Motor neuron (in vitro differentiated cells): ENCODE results near the gene PAQR5. TPM values are rescaled to one million over a fixed set of nuclear protein-coding genes. Genes with fewer than 3 reads are reported as not detected.
A peak's percentile ranks its signal among the peaks of the same experiment; 100 is the strongest.
"Not testable (repeated sequence)": the region's sequence is repeated elsewhere in the genome, so short reads cannot be mapped to it uniquely, and the experiment has no call there.

Experiments used
- ATAC-seq, 8 experiments: fragments of 200-7000 bp; cut with Tn5 transposase; replicated peaks in 6 of 8; 2 replicates each; pipeline ENCODE4 v1.8.0; 2021; ENCODE audit warnings: mild to moderate bottlenecking in 8 of 8, moderate library complexity in 8 of 8
- H3K27ac ChIP-seq, 2 donors: fragments of 250-450 bp; sonication (Bioruptor Pico); 2 replicates each; pipeline ENCODE4 v1.9.0; 2021; ENCODE audit warnings: antibody characterized with exemption in 2 of 2, mild to moderate bottlenecking in 2 of 2, moderate library complexity in 1 of 2
- H3K4me1 ChIP-seq, 2 donors: fragments of 250-450 bp; sonication (Bioruptor Pico); replicated peaks in 1 of 2; 2 replicates each; pipeline ENCODE4 v1.6.1; 2021; ENCODE audit warnings: antibody characterized with exemption in 2 of 2, mild to moderate bottlenecking in 2 of 2, moderate library complexity in 1 of 2
- H3K4me3 ChIP-seq, 5 donors: fragments of 250-450 bp; sonication (Bioruptor Pico); 2 replicates each; pipeline ENCODE4 v1.9.0; 2021; ENCODE audit warnings: antibody characterized with exemption in 5 of 5, mild to moderate bottlenecking in 5 of 5, moderate library complexity in 4 of 5
- WGBS, 10 experiments: fragments of 450-650 bp; shearing (Covaris generic); methylation state at CpG; one replicate each; pipeline ENCODE4 v1.0.0; 2022; 5-methylcytosine and 5-hydroxymethylcytosine counted together
- in situ Hi-C, 9 experiments: fragments of 400-800 bp; cut with MboI; loops; one replicate each; pipeline ENCODE4 v1.15.0; 2021; ENCODE audit warnings: low sequenced_read_pairs in 9 of 9, low pct_unique_long_range_greater_than_20kb in 2 of 9; ENCODE audit not compliant: unreplicated experiment in 9 of 9
- total RNA-seq, 8 experiments: library from RNA; unstranded; fragments of 300-600 nt; gene quantifications; 2 replicates each; pipeline versions ENCODE4 v1.2.3 to v1.2.4, GENCODE V29; 2022

PAQR5 gene
- total RNA-seq, 8 experiments from 2014 or later = 0.11 to 2.8 (median 0.62) TPM

- 88 to 100% (median 94%) methylated on average over 5 to 10 of the region's 12 CpGs; no CpG with 5 or more reads in 4 of the 10 experiments for WGBS, 10 experiments
- in situ Hi-C loops = no loop called here
- Histone ChIP-seq H3K27ac (no peak overlapping the region), H3K4me1 (no peaks in the 10 kb centered on the region), H3K4me3 (no peak overlapping the region)
- no peak for ATAC-seq
These were observed 12.9 kb upstream of the PAQR5 start for GRCh38 chr15:69285834-69286233.

- Histone ChIP-seq H3K27ac (no peak overlapping the region), H3K4me3 (no peak overlapping the region), H3K4me1 (no peaks in the 10 kb centered on the region)
- no peak for ATAC-seq
- in situ Hi-C loops = no loop called here
- WGBS, 10 experiments = 89 to 97% (median 91%) methylated on average over 2 to 7 of the region's 7 CpGs; no CpG with 5 or more reads in 4 of the 10 experiments
These were observed 10.7 kb upstream of the PAQR5 start for GRCh38 chr15:69288011-69288410.

GRCh38 chr15:69288531-69289341 lies 10.0 kb upstream of the PAQR5 start:
- no peak overlapping the region for H3K27ac ChIP-seq
- WGBS, 10 experiments = 70 to 100% (median 89%) methylated on average over 2 to 5 of the region's 11 CpGs; no CpG with 5 or more reads in 2 of the 10 experiments
- ATAC-seq = no peak
- in situ Hi-C loops = no loop called here
- no peaks in the 10 kb centered on the region for H3K4me1 ChIP-seq
- H3K4me3 ChIP-seq = no peak overlapping the region

- no peaks in the 10 kb centered on the region for H3K4me1 ChIP-seq
- no peak overlapping the region for H3K27ac ChIP-seq
- in situ Hi-C loops = no loop called here
- 49 to 100% (median 62%) methylated on average over 1 to 8 of the region's 8 CpGs for WGBS, 10 experiments
- peak in 1 of 8 experiments; percentile 43 for ATAC-seq
- no peak overlapping the region for H3K4me3 ChIP-seq
These were observed 9.2 kb upstream of the PAQR5 start for GRCh38 chr15:69289342-69290146.

- Histone ChIP-seq H3K4me1 (no peaks in the 10 kb centered on the region), H3K4me3 (no peak overlapping the region), H3K27ac (no peak overlapping the region)
- 33 to 100% (median 82%) methylated on average over 1 to 5 of the region's 7 CpGs; no CpG with 5 or more reads in 2 of the 10 experiments for WGBS, 10 experiments
- peak in 2 of 8 experiments; percentile 84 to 93 for ATAC-seq
- in situ Hi-C loops = no loop called here
These were observed 8.2 kb upstream of the PAQR5 start for GRCh38 chr15:69290346-69291164.

- in situ Hi-C loops, H3K4me1 ChIP-seq, ATAC-seq, H3K27ac ChIP-seq, H3K4me3 ChIP-seq: not testable (repeated sequence)
- 20 to 100% (median 85%) methylated on average over 1 to 5 of the region's 10 CpGs; no CpG with 5 or more reads in 3 of the 10 experiments for WGBS, 10 experiments
These were observed 7.1 kb upstream of the PAQR5 start for GRCh38 chr15:69291651-69292050.

GRCh38 chr15:69292826-69293420 lies 5.8 kb upstream of the PAQR5 start:
- 60 to 90% (median 73%) methylated on average over 1 to 7 of the region's 10 CpGs; no CpG with 5 or more reads in 5 of the 10 experiments for WGBS, 10 experiments
- Histone ChIP-seq H3K27ac (no peak overlapping the region), H3K4me3 (no peak overlapping the region), H3K4me1 (no peaks in the 10 kb centered on the region)
- peak in 3 of 8 experiments; percentile 56 to 73 (median 69) for ATAC-seq
- in situ Hi-C loops = no loop called here

DNA sequence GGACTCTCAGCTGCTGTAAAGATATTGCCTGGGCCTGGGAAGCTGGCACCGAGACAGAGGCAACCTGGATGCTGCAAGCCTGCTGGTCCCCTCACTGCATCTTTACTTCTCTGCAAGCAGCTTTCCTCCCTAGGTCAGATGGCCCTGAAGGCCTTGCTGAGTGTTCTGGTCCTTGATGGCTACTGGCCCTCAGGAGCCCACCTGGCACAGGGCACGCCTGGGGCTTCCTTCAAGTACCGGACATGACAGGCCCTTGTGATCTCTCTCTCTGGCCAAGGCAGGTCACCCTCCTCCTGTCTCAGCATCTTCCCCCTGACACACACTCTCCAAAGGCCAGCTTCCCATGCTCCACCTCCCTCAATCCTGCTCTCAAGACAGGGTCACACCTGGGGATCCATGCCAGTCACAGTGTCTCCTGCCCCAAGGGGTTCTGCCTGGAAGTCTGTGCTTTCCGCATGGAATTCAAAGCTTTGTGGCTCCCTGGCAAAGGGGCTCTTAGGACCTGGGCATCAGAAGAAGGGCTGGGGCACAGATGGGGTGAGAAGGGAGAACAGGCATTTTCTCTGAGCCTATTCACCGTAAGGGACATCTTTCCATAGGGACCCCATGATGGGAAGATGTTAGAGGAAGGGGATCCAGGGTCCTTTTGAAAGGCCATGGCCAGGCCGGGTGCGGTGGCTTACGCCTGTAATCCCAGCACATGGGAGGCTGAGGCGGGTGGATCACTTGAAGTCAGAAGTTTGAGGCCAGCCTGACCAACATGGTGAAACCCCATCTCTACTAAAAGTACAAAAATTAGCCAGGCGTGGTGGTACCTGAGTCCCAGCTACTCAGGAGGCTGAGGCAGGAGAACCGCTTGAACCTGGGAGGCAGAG lies 4.7 kb upstream of the PAQR5 start:
- no peak for ATAC-seq
- 60 to 100% (median 90%) methylated on average over 1 to 5 of the region's 11 CpGs; no CpG with 5 or more reads in 4 of the 10 experiments for WGBS, 10 experiments
- Histone ChIP-seq H3K4me3 (no peak overlapping the region), H3K27ac (no peak overlapping the region), H3K4me1 (no peaks in the 10 kb centered on the region)
- in situ Hi-C loops = no loop called here

GRCh38 chr15:69296606-69297005 lies 2.1 kb upstream of the PAQR5 start:
- Histone ChIP-seq H3K27ac (no peak overlapping the region), H3K4me1 (peaks cover 0 to 3% of the 10 kb centered on the region in 2 donors), H3K4me3 (no peak overlapping the region)
- in situ Hi-C loops = no loop called here
- ATAC-seq = no peak
- WGBS, 10 experiments = 71 to 100% (median 79%) methylated on average over 1 to 5 of the region's 6 CpGs; no CpG with 5 or more reads in 6 of the 10 experiments

GRCh38 chr15:69297642-69298353 lies 914 bp upstream of the PAQR5 start:
- in situ Hi-C loops = no loop called here
- 43 to 100% (median 89%) methylated on average over 1 to 8 of the region's 10 CpGs; no CpG with 5 or more reads in 3 of the 10 experiments for WGBS, 10 experiments
- H3K27ac ChIP-seq = no peak overlapping the region
- H3K4me3 ChIP-seq = no peak overlapping the region
- H3K4me1 ChIP-seq = peaks cover 0 to 3% of the 10 kb centered on the region in 2 donors
- ATAC-seq = no peak

DNA sequence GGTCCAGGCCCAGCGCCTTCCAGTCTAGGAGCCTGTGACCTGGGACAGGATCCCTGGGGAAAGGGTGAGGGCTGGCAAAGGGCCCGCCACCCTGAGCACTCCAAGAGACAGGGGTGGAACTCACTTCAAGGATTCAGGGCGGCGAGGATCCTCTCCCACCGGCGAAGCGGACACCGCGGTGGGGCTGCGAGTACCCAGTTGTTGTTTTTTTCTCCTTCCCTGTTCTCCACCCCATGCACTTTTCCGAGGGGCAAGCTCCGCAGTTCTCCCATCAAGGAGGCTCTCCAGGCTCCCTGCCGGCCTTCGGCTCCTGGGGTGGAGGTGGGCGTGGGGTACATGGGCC lies 387 bp upstream of the PAQR5 start:
- in situ Hi-C loops = no loop called here
- Histone ChIP-seq H3K4me3 (peak overlapping the region in 2 of 5 donors; percentile 31 to 33), H3K4me1 (peaks cover 0 to 3% of the 10 kb centered on the region in 2 donors), H3K27ac (no peak overlapping the region)
- ATAC-seq = peak in 1 of 8 experiments; percentile 3
- WGBS, 10 experiments = 30 to 80% (median 72%) methylated on average over 1 to 3 of the region's 15 CpGs; no CpG with 5 or more reads in 4 of the 10 experiments
